Heart left ventricle (tissue), 13 donors: ENCODE results near the gene ENO4.

ENCODE experiments used
- CTCF ChIP-seq, 12 donors: fragments of 200-600 bp; sonication (generic) in 4 of 12; IDR thresholded peaks; one replicate each; pipeline versions ENCODE4 v1.5.0 to v1.8.0; 2018 to 2022; ENCODE audit warnings: antibody characterized with exemption in 12 of 12, mild to moderate bottlenecking in 5 of 12
- POLR2A ChIP-seq, 2 donors: fragments of 450-650 bp; IDR thresholded peaks; one replicate each; pipeline ENCODE4 v1.6.1; 2017; ENCODE audit warnings: antibody characterized with exemption in 2 of 2, mild to moderate bottlenecking in 2 of 2, moderate library complexity in 2 of 2
- donor health status: ischemic (EF 13 %, LVEDD 7.1; RV severe dilation, severe dysfunction).
- donor health status: DM: no; HTN: yes; CAD: no.
- donor health status: DM: no; HTN: no; CAD: no.
- donor health status: ischemic (EF 25% LVEDD 6.9; RV normal size, moderate dysfunction).
- donor health status: ischemic (EF 25% LVEDD 5.7; RV mildly dilated, moderate dysfunction).
- donor health status: ischemic (EF 35%, LVEDD 5.7; RV mildly dilated, moderate dysfunction).
- donor health status: nonischemic (EF 11% LVEDD 7.7; RV severe dilation, severe dysfunction).
- donor health status: DM: yes; HTN: yes; CAD: no.
- donor health status: PGD.
- donor health status: ischemic (EF 29% LVEDD 5.4; RV normal size, mild dysfunction).
- donor health status: nonischemic (EF 23%, LVEDD 6.1; RV moderate dilation, normal function).

GRCh38 chr10:116918583-116918982 lies 69.3 kb downstream of the ENO4 start:
- TF ChIP-seq CTCF (IDR thresholded peaks at IDR 0.05) (no peak), POLR2A (IDR thresholded peaks at IDR 0.05) (no peak)
